HG02970 (cell line): ENCODE data around the gene STAMBPL1.
"Not testable (repeated sequence)": the region's sequence is repeated elsewhere in the genome, so short reads cannot be mapped to it uniquely, and the experiment has no call there.

Experiments
- ATAC-seq: cut with Tn5 transposase; IDR thresholded peaks from one replicate; pipeline ENCODE4 v1.9.1; 2021; ENCODE audit warnings: mild to moderate bottlenecking, moderate library complexity, moderate number of reproducible peaks; ENCODE audit not compliant: unreplicated experiment, low FRiP score

The STAMBPL1 gene

GRCh38 chr10:88853155-88853881 lies 26.7 kb upstream of the STAMBPL1 start:
- ATAC-seq: no peak

GRCh38 chr10:88854684-88855083 lies 25.4 kb upstream of the STAMBPL1 start:
- ATAC-seq: no peak

- ATAC-seq: no peak
Measured at GRCh38 chr10:88857831-88858230, 22.2 kb upstream of the STAMBPL1 start.

GRCh38 chr10:88858491-88858890 lies 21.6 kb upstream of the STAMBPL1 start:
- ATAC-seq: no peak

- ATAC-seq: no peak
Measured at GRCh38 chr10:88861036-88861435, 19.0 kb upstream of the STAMBPL1 start.

- ATAC-seq: no peak
Measured at GRCh38 chr10:88865281-88865876, 14.7 kb upstream of the STAMBPL1 start.

GRCh38 chr10:88866454-88866853 lies 13.6 kb upstream of the STAMBPL1 start:
- no peak for ATAC-seq

- no peak for ATAC-seq
Measured at GRCh38 chr10:88870089-88870488, 10.0 kb upstream of the STAMBPL1 start.

GRCh38 chr10:88873757-88874156 lies 6.3 kb upstream of the STAMBPL1 start:
- no peak for ATAC-seq

GRCh38 chr10:88874281-88874680 lies 5.8 kb upstream of the STAMBPL1 start:
- no peak for ATAC-seq

- no peak for ATAC-seq
Measured at GRCh38 chr10:88875081-88875480, 5.0 kb upstream of the STAMBPL1 start.

- no peak for ATAC-seq
Measured at GRCh38 chr10:88877298-88877697, 2.7 kb upstream of the STAMBPL1 start.

- peak; percentile 81 for ATAC-seq
Measured at GRCh38 chr10:88880282-88881076, 434 bp downstream of the STAMBPL1 start.

GRCh38 chr10:88881320-88881719 lies 1.3 kb downstream of the STAMBPL1 start:
- ATAC-seq: no peak

GRCh38 chr10:88881922-88882645 lies 2.0 kb downstream of the STAMBPL1 start:
- no peak for ATAC-seq

GRCh38 chr10:88882646-88883447 lies 2.8 kb downstream of the STAMBPL1 start:
- ATAC-seq: not testable (repeated sequence)

GRCh38 chr10:88883448-88883809 lies 3.4 kb downstream of the STAMBPL1 start:
- ATAC-seq: no peak

GRCh38 chr10:88886557-88886956 lies 6.5 kb downstream of the STAMBPL1 start:
- no peak for ATAC-seq

- ATAC-seq: no peak
Measured at GRCh38 chr10:88888810-88889445, 8.9 kb downstream of the STAMBPL1 start.
